Measurements from ENCODE around the gene PCDH9. TPM values are rescaled to one million over a fixed set of nuclear protein-coding genes. Genes with fewer than 3 reads are reported as not detected.
A peak's percentile ranks its signal among the peaks of the same experiment; 100 is the strongest.
"Not testable (repeated sequence)": the region's sequence is repeated elsewhere in the genome, so short reads cannot be mapped to it uniquely, and the experiment has no call there.

Gene PCDH9
- total RNA-seq, 1 experiment from 2014 or later: 1.9 TPM

DNA sequence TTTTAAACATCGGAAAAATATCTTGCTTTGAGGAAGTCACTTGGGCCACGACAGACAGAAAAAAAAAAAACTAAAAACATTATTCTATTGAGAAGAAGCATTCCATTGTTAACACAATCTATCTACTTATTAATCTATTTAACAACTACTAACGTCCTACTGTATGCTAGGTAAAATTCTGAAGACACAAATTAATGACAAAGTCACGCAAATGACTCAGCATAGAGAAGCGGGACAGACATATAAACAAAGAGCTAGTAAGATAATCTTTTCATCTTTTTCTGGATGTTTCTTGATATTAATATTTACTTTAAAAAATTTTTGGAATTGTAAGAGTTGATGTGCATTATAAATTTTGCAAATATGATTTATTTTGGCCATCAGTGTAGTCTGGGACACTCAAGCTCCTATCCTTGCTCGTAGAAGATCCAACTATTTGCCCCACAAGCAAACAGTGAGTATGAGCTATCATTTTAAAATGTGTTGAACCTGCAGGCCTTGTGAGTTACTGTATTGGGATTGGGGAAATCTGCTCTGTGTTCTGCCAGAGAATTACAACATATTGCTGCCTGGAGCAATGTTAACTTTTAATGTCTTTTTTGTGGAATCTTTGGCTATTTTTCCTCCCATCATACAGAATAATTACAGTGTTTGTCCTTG, 109.1 kb downstream of the PCDH9 start:
- H3K27me3 ChIP-seq: no peaks in the 10 kb centered on the region
- H3K4me3 ChIP-seq: no peak overlapping the region
- DNase-seq: no peak

DNA sequence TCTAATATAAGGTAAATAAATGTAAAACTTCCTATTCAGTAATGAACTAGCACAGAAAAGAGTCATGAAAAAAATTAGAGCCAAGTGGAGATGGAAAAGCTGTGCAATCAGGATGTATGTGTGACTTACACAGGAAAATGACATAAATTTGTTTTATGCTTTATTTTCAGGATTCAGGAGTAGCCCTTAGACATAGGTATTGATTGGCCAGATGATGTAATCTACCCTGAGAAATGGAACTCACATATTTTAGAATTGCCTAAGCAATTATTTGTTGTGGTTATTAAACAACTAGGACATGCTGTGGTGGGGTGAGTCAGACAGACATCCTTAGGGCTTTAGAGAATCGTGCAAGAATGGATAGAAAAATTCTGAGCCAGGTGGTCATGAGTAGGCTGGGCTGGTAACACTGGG, 110.6 kb downstream of the PCDH9 start:
- DNase-seq: peak; percentile 69

More for the DNA sequence above, 109.1 kb downstream of the PCDH9 start:
- Histone ChIP-seq H3K36me3 (no peaks in the 10 kb centered on the region), H3K9me3 (no peaks in the 10 kb centered on the region)

DNA sequence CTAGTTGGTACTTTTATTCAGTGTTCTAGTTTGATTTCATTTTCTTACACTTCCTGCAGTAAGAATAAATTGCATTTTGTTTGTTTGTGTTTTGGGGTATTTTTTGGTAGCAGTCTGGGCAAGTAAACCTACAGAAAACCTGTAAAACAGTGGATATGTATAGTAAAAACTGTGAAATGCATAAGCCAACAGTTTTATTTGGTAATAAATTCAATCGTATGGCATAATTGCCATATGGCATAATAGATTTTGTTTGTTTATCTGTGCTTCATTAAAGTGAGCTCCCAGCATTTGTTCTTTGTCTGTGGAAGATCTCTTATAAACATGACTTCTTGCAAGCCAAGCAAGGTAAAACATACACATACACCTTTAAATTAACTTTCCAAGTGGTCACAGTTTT, 111.9 kb downstream of the PCDH9 start:
- H3K27me3 ChIP-seq: no peaks in the 10 kb centered on the region

More for the DNA sequence above, 110.6 kb downstream of the PCDH9 start:
- Histone ChIP-seq H3K36me3 (no peaks in the 10 kb centered on the region), H3K4me3 (no peak overlapping the region), H3K9me3 (no peaks in the 10 kb centered on the region), H3K27me3 (no peaks in the 10 kb centered on the region)

DNA sequence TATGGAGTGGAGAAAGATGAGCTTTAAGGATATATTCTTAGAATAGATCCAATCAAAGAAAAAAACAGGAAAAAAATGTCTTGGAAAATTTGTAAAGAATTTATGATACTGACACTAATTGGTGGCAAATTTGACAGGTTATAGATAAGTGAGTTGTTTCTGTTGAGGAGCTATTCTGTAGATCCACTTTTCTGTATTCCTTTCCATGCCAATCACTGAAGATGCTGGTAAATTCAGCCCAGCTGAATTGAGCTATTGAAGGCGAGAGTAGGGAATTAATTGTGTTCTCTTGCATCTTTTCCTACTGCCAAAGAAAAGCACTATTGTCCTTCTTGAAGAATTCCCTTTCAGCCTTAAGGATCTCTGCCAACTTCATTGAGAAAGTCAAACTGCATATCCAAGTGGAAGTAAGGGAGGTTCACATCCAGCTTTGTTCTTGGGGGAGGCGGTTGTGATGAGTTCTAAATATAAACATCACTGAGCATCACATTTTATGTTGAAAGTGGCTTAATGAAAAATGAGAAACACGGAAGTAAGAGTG, 113.1 kb downstream of the PCDH9 start:
- H3K4me3 ChIP-seq: no peak overlapping the region
- no peaks in the 10 kb centered on the region for H3K36me3 ChIP-seq
- no peaks in the 10 kb centered on the region for H3K27me3 ChIP-seq
- H3K9me3 ChIP-seq: no peaks in the 10 kb centered on the region
- DNase-seq: no peak

More for the DNA sequence above, 111.9 kb downstream of the PCDH9 start:
- no peak for DNase-seq
- Histone ChIP-seq H3K9me3 (no peaks in the 10 kb centered on the region), H3K36me3 (no peaks in the 10 kb centered on the region), H3K4me3 (no peak overlapping the region)

DNA sequence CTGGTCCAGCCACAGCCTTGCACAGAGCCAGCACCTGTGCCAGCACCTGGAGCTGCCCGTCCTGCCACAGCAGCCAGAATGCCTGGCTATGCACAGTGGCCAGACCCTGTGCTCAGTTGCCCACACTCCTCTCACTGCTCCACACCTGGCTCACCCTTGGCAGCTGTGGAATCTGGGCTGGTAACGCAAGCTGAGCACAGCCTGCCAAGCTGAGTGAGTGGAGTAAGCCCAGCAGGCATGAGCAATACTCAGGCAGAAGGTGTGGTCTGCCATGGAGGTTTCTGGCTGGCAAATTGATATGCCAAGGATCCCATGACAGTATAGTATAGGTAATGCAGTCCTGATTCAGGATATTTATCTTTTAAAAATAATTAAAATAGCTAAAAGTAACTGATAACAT, 122.2 kb downstream of the PCDH9 start:
- Histone ChIP-seq H3K4me3 (no peak overlapping the region), H3K9me3 (no peaks in the 10 kb centered on the region), H3K27me3 (no peaks in the 10 kb centered on the region), H3K36me3 (no peaks in the 10 kb centered on the region)
- DNase-seq: peak; percentile 9

DNA sequence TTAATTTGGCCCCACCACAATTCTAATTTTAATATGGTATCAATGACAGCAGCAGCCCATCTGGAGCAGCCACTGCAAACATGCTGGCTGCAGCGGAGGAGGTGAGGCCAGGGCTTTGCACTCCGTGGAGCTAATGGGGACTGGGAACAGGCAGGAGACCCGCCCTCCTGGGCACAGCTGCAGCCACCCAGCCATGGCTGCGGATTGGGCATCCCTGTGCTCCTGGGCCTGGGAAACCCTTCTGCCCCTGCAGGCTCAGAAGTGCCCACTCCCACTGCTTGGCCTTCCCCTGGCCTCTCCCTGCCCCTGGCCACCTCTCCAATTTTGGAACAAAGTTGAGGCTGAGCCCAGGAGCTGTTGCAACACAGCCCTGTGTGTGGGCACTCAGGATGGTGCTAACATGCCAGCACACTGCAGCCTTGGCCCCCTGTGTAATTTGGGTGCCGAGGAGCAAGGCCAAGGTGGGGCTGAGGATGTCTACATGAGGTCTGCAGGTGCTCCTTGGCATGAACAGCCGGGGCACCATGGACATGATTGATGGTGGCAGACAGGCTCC, 123.6 kb downstream of the PCDH9 start:
- DNase-seq: no peak
- Histone ChIP-seq H3K27me3 (no peaks in the 10 kb centered on the region), H3K4me3 (no peak overlapping the region), H3K36me3 (no peaks in the 10 kb centered on the region), H3K9me3 (no peaks in the 10 kb centered on the region)

DNA sequence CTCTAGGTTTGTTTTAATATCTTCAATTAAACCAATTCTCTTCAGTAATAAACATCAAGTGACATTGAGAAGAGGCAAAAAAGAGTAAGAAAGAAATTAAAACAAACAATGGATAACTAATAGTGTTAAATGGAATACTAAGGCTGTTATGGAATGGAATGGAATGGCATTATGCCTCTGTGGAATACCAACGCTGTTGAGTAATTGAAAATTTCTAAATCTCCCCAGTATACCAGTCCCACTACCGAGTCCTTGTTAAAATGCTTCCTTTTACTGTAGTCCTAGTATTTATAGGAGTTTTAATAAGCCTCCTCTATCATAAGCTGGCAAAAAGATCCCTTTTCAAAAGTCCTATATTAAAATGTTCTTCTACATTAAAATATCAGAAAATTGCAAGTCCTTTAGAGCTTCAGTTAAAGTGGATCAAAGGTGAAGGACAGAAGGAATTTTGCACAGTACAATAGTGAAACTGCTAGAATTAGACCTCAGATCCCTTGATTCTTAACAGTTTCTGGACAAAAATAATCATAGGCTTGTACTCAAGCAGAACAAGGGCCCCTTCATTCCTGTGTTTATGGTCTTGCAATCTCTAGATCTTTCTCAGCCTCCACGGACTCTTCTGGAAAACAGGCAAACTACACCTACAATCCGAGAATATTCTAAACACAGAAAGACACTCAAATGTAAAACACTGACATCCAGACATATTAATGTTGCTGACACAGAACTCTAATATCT, 128.2 kb downstream of the PCDH9 start:
- H3K4me3 ChIP-seq: no peak overlapping the region
- H3K9me3 ChIP-seq: no peaks in the 10 kb centered on the region
- no peaks in the 10 kb centered on the region for H3K27me3 ChIP-seq
- DNase-seq: no peak
- no peaks in the 10 kb centered on the region for H3K36me3 ChIP-seq

DNA sequence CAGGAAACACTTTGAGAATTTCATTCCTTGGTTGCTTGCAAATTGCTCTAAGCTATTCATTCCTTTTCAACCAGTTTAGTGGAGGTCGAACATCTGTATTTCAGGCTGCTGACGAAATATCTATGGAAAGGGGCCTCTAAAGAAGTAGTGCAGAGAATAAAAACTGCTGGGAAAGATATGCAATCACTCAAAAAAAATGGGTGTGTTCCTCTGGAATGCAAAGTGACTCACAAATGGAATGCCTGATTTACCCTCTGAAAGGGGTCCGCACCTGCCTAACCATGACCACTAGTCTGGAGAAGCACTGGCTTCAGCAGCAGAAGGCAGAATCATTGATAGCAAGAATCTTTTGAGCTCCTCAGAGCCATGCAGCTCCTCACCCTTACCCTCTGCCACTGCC, 129.4 kb downstream of the PCDH9 start:
- H3K4me3 ChIP-seq: no peak overlapping the region
- no peaks in the 10 kb centered on the region for H3K9me3 ChIP-seq
- no peaks in the 10 kb centered on the region for H3K36me3 ChIP-seq
- no peak for DNase-seq
- no peaks in the 10 kb centered on the region for H3K27me3 ChIP-seq

DNA sequence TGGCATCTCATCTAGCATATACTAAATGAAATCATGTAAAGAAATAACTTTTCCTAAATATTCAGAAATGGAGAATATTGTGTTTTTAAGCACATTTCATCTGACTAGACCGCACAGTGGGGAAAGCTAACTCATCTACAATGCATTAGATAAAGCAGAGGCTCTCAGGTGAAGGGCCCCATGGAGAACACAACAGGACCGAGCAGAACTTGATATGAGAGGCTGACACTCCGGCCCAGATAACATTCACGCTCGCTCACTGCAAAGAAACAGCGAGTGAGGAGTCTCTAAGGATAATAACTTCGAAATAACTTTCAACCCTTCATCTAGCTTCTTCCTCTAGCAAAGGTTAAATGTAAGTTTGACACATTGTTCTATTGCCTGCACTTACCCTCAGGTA, 130.6 kb downstream of the PCDH9 start:
- Histone ChIP-seq H3K9me3 (no peaks in the 10 kb centered on the region), H3K36me3 (no peaks in the 10 kb centered on the region), H3K27me3 (no peaks in the 10 kb centered on the region), H3K4me3 (no peak overlapping the region)
- DNase-seq: no peak

DNA sequence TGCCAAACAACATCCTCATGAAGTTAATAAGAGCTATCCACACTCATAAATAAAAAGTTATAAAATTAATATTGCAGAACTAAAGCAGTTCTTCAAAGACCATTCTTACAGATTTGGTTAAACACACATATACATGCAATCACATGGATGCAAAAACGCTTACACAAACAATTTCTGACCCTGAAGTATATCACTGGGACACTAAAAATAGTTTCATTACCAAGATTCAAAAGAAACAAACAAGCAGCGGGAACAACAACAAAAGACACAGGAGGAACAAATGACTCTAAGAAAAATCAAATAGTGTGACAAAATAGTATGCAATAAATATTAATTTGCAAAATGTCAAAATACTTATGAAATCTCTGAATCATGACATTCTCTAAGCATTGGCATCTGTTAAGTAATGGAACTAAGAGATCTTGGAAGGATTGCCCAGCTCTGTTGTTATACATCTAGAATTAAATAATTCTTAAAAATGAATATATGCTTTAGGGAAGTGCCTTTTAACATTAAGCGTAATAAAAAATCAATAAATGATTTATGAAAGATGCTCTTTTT, 132.2 kb downstream of the PCDH9 start:
- no peak for DNase-seq
- Histone ChIP-seq H3K9me3 (no peaks in the 10 kb centered on the region), H3K4me3 (no peak overlapping the region), H3K36me3 (no peaks in the 10 kb centered on the region), H3K27me3 (no peaks in the 10 kb centered on the region)

DNA sequence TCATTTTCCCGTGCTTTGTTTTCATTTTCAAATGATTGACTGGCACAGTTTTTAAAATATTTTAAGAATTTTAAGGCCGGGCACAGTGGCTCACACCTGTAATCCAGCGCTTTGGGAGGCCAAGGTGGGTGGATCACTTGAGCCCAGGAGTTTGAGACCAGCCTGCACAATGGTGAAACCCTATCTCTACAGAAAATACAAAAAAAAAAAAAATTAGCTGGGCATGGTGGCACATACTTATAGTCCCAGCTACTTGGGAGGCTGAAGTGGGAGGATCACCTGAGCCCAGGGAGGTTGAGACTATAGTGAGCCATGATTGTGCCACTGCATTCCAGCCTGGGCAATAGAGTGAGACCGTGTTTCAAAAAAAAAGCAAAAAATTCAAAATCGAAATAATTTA, 133.2 kb downstream of the PCDH9 start:
- not testable (repeated sequence) for H3K36me3 ChIP-seq, DNase-seq

DNA sequence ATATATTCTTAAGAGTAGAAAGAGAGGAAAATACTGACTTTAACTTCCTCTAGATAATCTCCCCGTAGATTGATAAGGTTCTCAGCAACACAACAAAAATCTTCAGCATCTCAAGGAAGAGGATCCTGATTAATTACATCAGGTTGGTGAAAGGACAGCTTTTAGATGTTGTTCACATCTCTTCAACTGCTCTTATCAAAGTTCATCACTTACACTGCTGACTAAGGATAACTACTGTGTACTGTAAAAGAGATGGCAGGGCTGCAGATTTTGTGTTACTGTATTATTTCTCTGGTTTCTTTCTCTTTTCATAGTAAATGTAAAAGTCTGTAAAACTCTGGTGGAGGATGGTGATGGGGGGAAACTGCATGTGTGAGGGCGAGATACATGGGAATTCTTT, 133.7 kb downstream of the PCDH9 start:
- H3K36me3 ChIP-seq: no peaks in the 10 kb centered on the region
- no peaks in the 10 kb centered on the region for H3K27me3 ChIP-seq
- H3K4me3 ChIP-seq: no peak overlapping the region
- no peak for DNase-seq
- H3K9me3 ChIP-seq: no peaks in the 10 kb centered on the region

More for the DNA sequence above, 133.2 kb downstream of the PCDH9 start:
- H3K4me3 ChIP-seq, H3K27me3 ChIP-seq, H3K9me3 ChIP-seq: not testable (repeated sequence)

DNA sequence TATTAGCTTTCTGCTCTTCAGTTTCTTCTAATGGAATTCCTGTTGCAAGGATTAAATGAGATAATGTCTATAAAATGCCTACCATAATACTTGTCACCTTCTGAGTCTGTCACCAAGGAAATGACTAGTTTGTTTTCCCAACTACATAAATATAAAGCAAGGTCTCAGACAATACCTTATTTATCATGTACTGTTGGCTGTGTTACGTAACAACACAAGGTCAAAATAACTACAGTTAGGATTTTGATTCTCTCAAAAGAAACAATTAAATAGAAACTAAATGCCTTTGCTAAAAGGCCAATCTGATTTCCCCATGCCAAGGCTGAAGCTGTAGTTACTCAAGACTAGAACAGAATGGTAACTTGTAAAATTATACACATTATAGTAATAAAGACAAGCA, 134.5 kb downstream of the PCDH9 start:
- Histone ChIP-seq H3K4me3 (no peak overlapping the region), H3K36me3 (no peaks in the 10 kb centered on the region), H3K27me3 (no peaks in the 10 kb centered on the region), H3K9me3 (no peaks in the 10 kb centered on the region)
- no peak for DNase-seq

DNA sequence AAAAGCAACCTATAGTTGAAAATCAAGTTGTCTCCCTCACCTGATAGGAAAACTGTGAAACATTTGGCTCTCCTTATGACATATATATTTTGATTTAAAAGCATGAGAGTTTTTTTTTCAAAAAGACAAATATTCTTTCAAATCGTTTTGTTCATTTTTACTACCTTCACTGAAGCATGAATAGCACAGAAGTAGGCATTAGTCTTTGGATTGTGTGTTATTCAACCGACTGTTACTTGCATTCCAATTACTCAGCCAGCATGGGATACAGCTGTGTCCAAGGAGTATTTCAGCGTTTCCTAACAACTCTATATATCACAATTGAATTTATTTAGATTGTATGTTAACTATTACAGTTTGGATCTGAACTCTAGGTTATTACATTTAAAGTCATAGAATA, 135.2 kb downstream of the PCDH9 start:
- no peaks in the 10 kb centered on the region for H3K9me3 ChIP-seq
- no peak overlapping the region for H3K4me3 ChIP-seq
- no peaks in the 10 kb centered on the region for H3K27me3 ChIP-seq
- no peaks in the 10 kb centered on the region for H3K36me3 ChIP-seq
- DNase-seq: no peak

DNA sequence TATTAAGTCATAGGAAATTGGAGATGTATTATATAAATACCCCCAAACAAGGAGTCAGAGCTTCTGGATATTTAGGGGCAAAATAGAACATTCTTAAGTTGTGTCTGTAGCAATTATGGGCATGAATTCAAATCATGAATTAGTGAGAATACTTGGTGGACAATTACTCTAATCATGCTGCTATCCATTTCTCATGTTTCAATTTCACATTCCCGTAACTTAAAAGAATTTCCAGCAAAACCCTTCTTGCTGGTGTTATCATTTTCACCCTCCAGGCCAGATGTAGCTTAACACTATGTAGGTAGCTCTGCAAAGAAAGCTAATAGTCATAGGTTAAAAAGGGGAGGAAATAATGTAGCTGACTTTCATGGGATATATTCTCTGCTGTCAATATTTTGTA, 136.1 kb downstream of the PCDH9 start:
- DNase-seq: no peak
- no peaks in the 10 kb centered on the region for H3K36me3 ChIP-seq
- no peak overlapping the region for H3K4me3 ChIP-seq
- H3K9me3 ChIP-seq: no peaks in the 10 kb centered on the region
- no peaks in the 10 kb centered on the region for H3K27me3 ChIP-seq

DNA sequence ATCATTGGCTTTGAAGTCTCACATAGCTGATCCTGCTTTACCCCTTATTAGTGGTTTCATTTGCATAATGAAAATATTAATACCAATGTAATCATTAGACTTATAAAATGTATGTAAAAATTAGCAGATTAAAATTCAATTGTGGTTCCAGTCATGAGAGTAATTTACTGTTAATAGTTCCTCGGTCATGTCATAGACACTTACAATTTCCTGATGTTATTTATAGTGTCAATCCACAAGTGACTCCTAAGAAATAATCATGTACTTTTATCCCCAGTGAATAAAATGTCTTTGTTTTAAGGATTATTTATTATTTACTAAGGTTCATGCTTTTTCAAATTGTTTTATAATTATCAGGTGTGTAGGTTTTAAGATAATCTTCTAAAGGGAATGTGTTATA, 138.5 kb downstream of the PCDH9 start:
- Histone ChIP-seq H3K36me3 (no peaks in the 10 kb centered on the region), H3K9me3 (no peaks in the 10 kb centered on the region), H3K4me3 (no peak overlapping the region), H3K27me3 (no peaks in the 10 kb centered on the region)
- DNase-seq: no peak

DNA sequence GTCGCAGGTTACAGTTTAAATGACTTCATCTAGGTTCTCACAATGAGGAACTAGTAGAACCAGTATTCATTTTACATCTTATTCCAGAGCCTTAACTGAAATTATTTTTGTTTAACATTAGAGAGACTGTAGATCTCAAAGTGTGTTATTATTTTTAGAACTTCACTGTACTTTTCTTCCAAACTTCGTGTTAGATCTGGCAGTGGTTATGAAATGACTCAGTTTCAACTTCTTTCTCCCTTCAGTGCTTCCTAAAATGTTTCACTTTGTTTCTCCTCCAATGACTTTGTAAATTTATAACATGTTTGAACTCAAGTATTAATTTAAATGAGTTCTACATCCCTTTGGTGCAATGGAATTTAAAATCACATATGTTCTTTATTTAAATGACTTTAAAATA, 139.3 kb downstream of the PCDH9 start:
- H3K9me3 ChIP-seq: no peaks in the 10 kb centered on the region
- H3K4me3 ChIP-seq: no peak overlapping the region
- DNase-seq: no peak
- no peaks in the 10 kb centered on the region for H3K36me3 ChIP-seq
- no peaks in the 10 kb centered on the region for H3K27me3 ChIP-seq
